Ovary (tissue), 3 donors: ENCODE measurements around the gene COL26A1.

Experiments used
- CTCF ChIP-seq, 3 donors: fragments of 450-650 bp in 2 of 3; fragments of 200-600 bp in 1 of 3; IDR thresholded peaks; one replicate each; pipeline versions ENCODE4 v1.5.1 to v1.8.0; 2016 to 2022; ENCODE audit warnings: antibody characterized with exemption in 3 of 3, mild to moderate bottlenecking in 1 of 3
- EP300 ChIP-seq: sonication (generic); formaldehyde crosslinking; IDR thresholded peaks from one replicate; pipeline ENCODE4 v1.6.1; 2017; ENCODE audit warnings: antibody characterized with exemption
- POLR2A ChIP-seq: fragments of 450-650 bp; IDR thresholded peaks from one replicate; pipeline ENCODE4 v1.6.1; 2017; ENCODE audit warnings: antibody characterized with exemption, mild to moderate bottlenecking, moderate library complexity
- donor health status: DM: no; HTN: no; CAD: no.

- TF ChIP-seq POLR2A (no peak), CTCF (IDR thresholded peaks at IDR 0.05) (no peak), EP300 (no peak)
These were observed 200.7 kb downstream of the COL26A1 start for GRCh38 chr7:101563198-101563901.
